ENCODE results near the gene METTL1.
A peak's percentile ranks its signal among the peaks of the same experiment; 100 is the strongest.

The METTL1 gene

DNA sequence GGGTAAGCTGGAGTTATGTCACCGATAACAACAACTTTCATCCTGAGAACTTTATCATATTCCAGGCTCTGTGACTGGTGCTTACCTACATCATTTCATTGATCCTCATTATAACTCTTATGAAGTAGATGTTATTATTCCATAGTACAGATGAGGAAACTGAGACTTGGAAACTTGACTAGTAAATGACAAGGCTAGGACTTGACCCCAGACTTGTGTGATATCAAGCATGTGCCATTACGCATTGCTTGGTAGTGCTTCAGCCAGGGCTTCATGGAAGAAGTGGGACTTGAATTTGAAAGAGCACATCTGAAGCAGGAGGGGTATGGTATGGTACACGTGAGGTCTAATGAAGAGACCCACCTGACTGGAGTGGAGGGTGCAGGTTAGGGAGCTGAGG lies 34.8 kb upstream of the METTL1 start:
- no peaks in the 10 kb centered on the region for H3K79me2 ChIP-seq (ENCODE audit: insufficient read depth, low read length)
- TF ChIP-seq CTCF (IDR thresholded peaks at IDR 0.05; ENCODE audit: insufficient read depth, low read length, poor library complexity, severe bottlenecking) (no peak), EZH2phosphoT487 (conservative IDR thresholded peaks at IDR 0.05; ENCODE audit: low read length) (no peak)
- H3K4me3 ChIP-seq (ENCODE audit: insufficient read depth, low read length, poor library complexity, severe bottlenecking): no peak overlapping the region
- no peaks in the 10 kb centered on the region for H3K36me3 ChIP-seq (ENCODE audit: low read length)
- H3F3A ChIP-seq (ENCODE audit: insufficient read depth): no peaks in the 10 kb centered on the region
- H3K27me3 ChIP-seq (ENCODE audit: low read length): no peaks in the 10 kb centered on the region
- H3K9ac ChIP-seq (ENCODE audit: low read length): no peak overlapping the region
- H3K9me2 ChIP-seq (replicated peaks; ENCODE audit: insufficient read depth, low read length): no peaks in the 10 kb centered on the region
- no peak overlapping the region for H3K27ac ChIP-seq (ENCODE audit: low read depth, low read length)
- no peak overlapping the region for H3K4me2 ChIP-seq (ENCODE audit: low read depth, low read length, poor library complexity, severe bottlenecking)
- H2AFZ ChIP-seq (ENCODE audit: low read depth, low read length, severe bottlenecking): no peak overlapping the region
- H3K9me3 ChIP-seq (ENCODE audit: insufficient read depth, low read length): no peaks in the 10 kb centered on the region
- H4K20me1 ChIP-seq (ENCODE audit: low read depth, low read length): no peaks in the 10 kb centered on the region

- Histone ChIP-seq H3K27me3 (ENCODE audit: low read length) (no peaks in the 10 kb centered on the region), H3K79me2 (ENCODE audit: insufficient read depth, low read length) (no peaks in the 10 kb centered on the region), H3K4me3 (ENCODE audit: insufficient read depth, low read length, poor library complexity, severe bottlenecking) (no peak overlapping the region), H3K9me3 (ENCODE audit: insufficient read depth, low read length) (no peaks in the 10 kb centered on the region), H3K27ac (ENCODE audit: low read depth, low read length) (no peak overlapping the region), H3K36me3 (ENCODE audit: low read length) (no peaks in the 10 kb centered on the region), H3K9me2 (replicated peaks; ENCODE audit: insufficient read depth, low read length) (no peaks in the 10 kb centered on the region), H3K9ac (ENCODE audit: low read length) (no peak overlapping the region), H4K20me1 (ENCODE audit: low read depth, low read length) (no peaks in the 10 kb centered on the region), H2AFZ (ENCODE audit: low read depth, low read length, severe bottlenecking) (no peak overlapping the region), H3F3A (ENCODE audit: insufficient read depth) (no peaks in the 10 kb centered on the region), H3K4me2 (ENCODE audit: low read depth, low read length, poor library complexity, severe bottlenecking) (no peak overlapping the region)
- TF ChIP-seq EZH2phosphoT487 (conservative IDR thresholded peaks at IDR 0.05; ENCODE audit: low read length) (no peak), CTCF (IDR thresholded peaks at IDR 0.05; ENCODE audit: insufficient read depth, low read length, poor library complexity, severe bottlenecking) (peak; percentile 81)
These were observed 31.5 kb upstream of the METTL1 start for GRCh38 chr12:57803319-57803893.

DNA sequence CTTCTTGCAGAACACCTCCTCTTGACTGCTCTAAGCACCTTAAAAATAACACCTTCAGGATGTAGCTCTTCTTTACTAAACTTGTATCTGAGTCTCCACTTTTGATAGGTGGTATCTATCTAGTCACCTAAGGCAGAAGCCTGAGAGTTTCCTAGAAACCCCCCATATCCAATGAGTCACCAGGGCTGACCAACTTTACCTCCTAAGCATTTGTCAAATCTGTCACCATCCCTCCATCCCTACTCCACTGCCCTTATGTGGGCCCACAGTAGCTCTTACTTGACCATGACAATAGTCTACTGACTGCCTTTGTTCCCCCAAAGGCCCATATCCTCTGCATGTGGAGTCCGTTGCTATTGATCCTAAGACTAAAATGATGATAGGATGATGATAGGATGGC lies 30.7 kb upstream of the METTL1 start:
- TF ChIP-seq CTCF (IDR thresholded peaks at IDR 0.05; ENCODE audit: insufficient read depth, low read length, poor library complexity, severe bottlenecking) (no peak), EZH2phosphoT487 (conservative IDR thresholded peaks at IDR 0.05; ENCODE audit: low read length) (no peak)
- Histone ChIP-seq H3K36me3 (ENCODE audit: low read length) (peaks cover 2% of the 10 kb centered on the region; the same call in 1 of the 2 replicates), H3K9me3 (ENCODE audit: insufficient read depth, low read length) (no peaks in the 10 kb centered on the region), H3K4me2 (ENCODE audit: low read depth, low read length, poor library complexity, severe bottlenecking) (no peak overlapping the region), H2AFZ (ENCODE audit: low read depth, low read length, severe bottlenecking) (no peak overlapping the region), H3K79me2 (ENCODE audit: insufficient read depth, low read length) (no peaks in the 10 kb centered on the region), H3K27ac (ENCODE audit: low read depth, low read length) (no peak overlapping the region), H3K27me3 (ENCODE audit: low read length) (no peaks in the 10 kb centered on the region), H4K20me1 (ENCODE audit: low read depth, low read length) (no peaks in the 10 kb centered on the region), H3F3A (ENCODE audit: insufficient read depth) (0 out of 2 replicates have a peak, but pooled peaks cover 5% of the 10 kb centered on the region), H3K9me2 (replicated peaks; ENCODE audit: insufficient read depth, low read length) (no peaks in the 10 kb centered on the region), H3K9ac (ENCODE audit: low read length) (no peak overlapping the region), H3K4me3 (ENCODE audit: insufficient read depth, low read length, poor library complexity, severe bottlenecking) (no peak overlapping the region)

All from SU-DHL-6 (cell line).